Breast epithelium (tissue), 3 donors: ENCODE data around the gene MSANTD1.

Experiments
- CTCF ChIP-seq, 3 donors: fragments of 450-650 bp; IDR thresholded peaks; one replicate each; pipeline ENCODE4 v1.5.1; 2016 to 2017; ENCODE audit warnings: antibody characterized with exemption in 3 of 3, mild to moderate bottlenecking in 3 of 3, moderate library complexity in 3 of 3
- POLR2A ChIP-seq: fragments of 450-650 bp; IDR thresholded peaks from one replicate; pipeline ENCODE4 v1.6.1; 2016; ENCODE audit warnings: antibody characterized with exemption, mild to moderate bottlenecking, moderate library complexity
- POLR2AphosphoS5 ChIP-seq, 3 donors: sonication (generic); formaldehyde crosslinking; IDR thresholded peaks; one replicate each; pipeline ENCODE4 v1.6.1; 2017; ENCODE audit warnings: antibody characterized with exemption in 3 of 3

- TF ChIP-seq CTCF (IDR thresholded peaks at IDR 0.05) (no peak), POLR2A (no peak), POLR2AphosphoS5 (IDR thresholded peaks at IDR 0.05) (no peak)
Measured at GRCh38 chr4:3263053-3263875, 14.3 kb downstream of the MSANTD1 start.
